IPS DF 4.7 (cell line): ENCODE data around the gene DUX4.
"Not testable (repeated sequence)": the region's sequence is repeated elsewhere in the genome, so short reads cannot be mapped to it uniquely, and the experiment has no call there.

ENCODE experiments used
- DNase-seq: peaks from one replicate; pipeline ENCODE4 v3.0.0-alpha.2; 2013; ENCODE audit warnings: low spot score; ENCODE audit errors: extremely low read depth

DUX4 gene

DNA sequence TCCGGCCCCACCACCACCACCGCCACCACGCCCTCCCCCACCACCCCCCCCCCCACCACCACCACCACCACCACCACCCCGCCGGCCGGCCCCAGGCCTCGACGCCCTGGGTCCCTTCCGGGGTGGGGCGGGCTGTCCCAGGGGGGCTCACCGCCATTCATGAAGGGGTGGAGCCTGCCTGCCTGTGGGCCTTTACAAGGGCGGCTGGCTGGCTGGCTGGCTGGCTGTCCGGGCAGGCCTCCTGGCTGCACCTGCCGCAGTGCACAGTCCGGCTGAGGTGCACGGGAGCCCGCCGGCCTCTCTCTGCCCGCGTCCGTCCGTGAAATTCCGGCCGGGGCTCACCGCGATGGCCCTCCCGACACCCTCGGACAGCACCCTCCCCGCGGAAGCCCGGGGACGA, at the start of gene DUX4:
Gene DUX4, plus strand, starts transcription at position 347 of the 400 bp plus-strand sequence. Its CDS starts 0 bp downstream, at position 347.
- not testable (repeated sequence) for DNase-seq

DNA sequence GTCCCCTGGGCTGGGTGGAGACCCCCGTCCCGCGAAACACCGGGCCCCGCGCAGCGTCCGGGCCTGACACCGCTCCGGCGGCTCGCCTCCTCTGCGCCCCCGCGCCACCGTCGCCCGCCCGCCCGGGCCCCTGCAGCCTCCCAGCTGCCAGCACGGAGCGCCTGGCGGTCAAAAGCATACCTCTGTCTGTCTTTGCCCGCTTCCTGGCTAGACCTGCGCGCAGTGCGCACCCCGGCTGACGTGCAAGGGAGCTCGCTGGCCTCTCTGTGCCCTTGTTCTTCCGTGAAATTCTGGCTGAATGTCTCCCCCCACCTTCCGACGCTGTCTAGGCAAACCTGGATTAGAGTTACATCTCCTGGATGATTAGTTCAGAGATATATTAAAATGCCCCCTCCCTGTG, 1.9 kb downstream of the DUX4 start:
- not testable (repeated sequence) for DNase-seq

DNA sequence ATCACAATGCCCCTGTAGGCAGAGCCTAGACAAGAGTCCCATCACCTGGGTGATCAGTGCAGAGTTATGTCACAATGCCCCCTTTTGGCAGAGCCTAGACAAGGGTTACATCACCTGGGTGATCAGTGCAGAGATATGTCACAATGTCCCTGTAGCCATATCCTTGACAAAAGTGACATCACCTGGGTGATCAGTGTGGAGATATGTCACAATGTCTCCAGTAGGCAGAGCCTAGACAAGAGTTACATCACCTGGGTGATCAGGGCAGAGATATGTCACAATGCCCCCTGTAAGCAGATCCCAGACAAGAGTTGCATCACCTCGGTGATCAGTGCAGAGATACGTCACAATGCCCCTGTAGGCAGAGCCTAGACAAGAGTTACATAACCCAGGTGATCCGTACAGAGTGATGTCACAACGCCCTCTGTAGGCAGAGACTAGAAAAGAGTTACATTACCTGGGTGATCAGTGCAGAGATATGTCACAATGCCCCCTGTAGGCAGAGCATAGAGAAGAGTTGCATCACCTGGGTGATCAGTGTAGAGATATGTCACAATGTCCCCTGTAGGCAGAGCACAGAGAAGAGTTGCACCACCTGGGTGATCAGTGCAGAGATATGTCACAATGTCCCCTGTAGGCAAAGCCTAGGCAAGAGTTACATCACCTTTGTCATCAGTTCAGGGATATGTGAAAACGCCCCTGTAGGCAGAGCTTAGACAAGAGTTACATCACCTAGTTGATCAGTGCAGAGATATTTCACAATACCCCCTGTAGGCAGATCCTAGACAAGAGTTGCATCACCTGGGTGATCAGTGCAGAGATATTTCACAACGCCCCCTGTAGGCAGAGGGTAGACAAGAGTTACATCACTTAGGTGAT, 4.4 kb downstream of the DUX4 start:
- not testable (repeated sequence) for DNase-seq

DNA sequence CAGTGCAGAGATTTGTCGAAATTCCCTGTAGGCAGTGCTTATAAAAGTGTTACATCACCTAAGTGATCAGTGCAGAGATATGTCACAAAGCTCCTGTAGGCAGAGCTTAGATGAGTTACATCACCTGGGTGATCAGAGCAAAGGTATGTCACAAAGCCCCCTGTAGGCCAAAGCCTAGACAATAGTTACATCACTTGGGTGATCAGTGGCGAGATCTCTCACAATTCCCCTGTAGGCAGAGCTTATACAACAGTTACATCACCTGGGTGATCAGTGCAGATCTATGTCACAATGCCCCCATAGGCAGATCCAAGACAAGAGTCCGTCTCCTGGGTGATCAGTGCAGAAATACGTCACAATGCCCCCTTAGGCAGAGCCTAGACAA, 5.0 kb downstream of the DUX4 start:
- DNase-seq, result not testable (repeated sequence)

DNA sequence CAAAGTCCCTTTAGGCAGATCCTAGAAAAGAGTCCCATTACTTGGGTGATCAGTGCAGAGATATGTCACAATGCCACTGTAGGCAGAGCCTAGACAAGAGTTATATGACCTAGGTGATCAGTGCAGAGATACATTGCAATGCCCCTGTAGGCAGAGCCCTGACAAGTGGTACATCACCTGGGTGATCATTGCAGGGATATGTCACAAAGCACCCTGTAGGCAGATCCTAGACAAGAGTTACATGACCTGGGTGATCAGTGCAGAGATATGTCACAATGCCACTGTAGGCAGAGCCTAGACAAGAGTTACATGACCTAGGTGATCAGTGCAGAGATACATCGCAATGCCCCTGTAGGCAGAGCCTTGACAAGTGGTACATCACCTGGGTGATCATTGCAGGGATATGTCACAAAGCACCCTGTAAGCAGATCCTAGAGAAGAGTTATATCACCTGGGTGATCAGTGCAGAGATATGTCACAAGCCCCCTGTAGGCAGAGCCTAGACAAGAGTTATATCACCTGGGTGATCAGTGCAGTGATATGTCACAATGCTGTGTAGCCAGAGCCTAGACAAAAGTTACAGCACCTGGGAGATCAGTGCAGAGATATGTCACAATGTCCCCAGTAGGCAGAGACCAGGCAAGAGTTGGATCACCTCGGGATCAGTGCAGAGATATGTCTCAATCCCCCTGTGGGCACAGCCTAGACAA, 5.6 kb downstream of the DUX4 start:
- not testable (repeated sequence) for DNase-seq

DNA sequence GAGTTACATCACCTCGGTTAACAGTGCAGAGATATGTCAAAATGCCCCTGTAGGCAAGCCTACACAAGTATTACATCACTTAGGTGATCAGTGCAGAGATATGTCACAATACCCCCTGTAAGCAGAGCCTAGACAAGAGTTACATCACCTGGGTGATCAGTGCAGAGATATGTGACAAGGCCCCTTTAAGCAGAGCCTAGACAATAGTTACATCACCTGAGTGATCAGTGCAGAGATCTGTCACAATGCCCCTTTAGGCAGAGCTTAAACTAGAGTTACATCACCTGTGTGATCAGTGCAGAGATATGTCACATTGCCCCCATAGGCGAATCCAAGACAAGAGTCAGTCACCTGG, 6.1 kb downstream of the DUX4 start:
- DNase-seq, result not testable (repeated sequence)

DNA sequence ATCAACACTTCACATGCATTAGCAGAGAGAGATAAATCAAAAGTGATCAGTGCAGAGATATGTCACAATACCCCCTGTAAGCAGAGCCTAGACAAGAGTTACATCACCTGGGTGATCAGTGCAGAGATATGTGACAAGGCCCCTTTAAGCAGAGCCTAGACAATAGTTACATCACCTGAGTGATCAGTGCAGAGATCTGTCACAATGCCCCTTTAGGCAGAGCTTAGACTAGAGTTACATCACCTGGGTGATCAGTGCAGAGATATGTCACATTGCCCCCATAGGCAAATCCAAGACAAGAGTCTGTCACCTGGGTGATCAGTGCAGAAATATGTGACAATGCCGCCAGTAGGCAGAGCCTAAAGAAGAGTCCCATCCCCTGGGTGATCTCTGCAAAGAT, 7.4 kb downstream of the DUX4 start:
- DNase-seq, result not testable (repeated sequence)

DNA sequence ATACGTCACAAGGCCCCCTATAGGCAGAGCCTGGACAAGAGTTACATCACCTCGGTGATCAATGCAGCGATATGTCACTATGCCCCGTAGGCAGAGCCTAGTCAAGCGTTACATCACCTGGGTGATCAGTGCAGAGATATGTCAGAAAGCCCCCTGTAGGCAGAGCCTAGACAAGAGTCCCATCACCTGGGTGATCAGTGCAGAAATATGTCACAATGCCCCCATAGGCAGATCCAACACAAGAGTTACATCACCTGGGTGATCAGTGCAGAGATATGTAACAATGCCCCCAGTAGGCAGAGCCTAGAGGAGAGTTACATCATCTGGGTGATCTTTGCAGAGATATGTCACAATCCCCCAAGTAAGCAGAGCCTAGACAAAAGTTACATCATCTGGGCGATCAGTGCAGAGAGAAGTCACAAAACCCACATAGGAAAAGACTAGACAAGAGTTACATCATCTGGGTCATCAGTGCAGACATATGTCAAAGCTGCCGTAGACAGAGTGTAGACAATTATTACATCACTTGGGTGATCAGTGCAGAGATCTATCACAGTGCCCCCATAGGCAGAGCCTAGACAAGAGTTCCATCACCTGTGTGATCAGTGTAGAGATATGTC, 8.0 kb downstream of the DUX4 start:
- DNase-seq, result not testable (repeated sequence)

DNA sequence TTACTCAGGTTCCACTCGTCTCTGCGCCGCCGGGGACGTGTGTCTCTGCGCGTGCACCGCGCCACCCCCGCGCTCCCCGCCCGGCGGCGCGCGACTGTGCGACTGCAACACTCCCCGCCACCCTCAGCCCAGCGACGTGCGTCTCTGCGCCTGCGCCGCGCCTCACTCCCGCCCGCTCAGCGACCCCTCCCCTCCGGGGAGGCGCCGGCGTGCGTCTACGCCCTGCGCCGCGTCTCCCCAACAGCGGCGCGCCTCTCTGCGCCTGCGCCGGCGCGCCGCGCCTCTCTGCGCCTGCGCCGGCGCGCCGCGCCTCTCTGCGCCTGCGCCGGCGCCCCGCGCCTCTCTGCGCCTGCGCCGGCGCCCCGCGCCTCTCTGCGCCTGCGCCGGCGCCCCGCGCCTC, 29.9 kb downstream of the DUX4 start:
- not testable (repeated sequence) for DNase-seq
